HG03342 (cell line): ENCODE results near the gene PTPN22.

Source experiments
- ATAC-seq: cut with Tn5 transposase; IDR thresholded peaks from one replicate; pipeline ENCODE4 v1.9.1; 2021; ENCODE audit warnings: mild to moderate bottlenecking, moderate library complexity; ENCODE audit not compliant: unreplicated experiment

PTPN22 gene

GRCh38 chr1:113804421-113805255, 66.9 kb downstream of the PTPN22 start:
- no peak for ATAC-seq

GRCh38 chr1:113802367-113803007, 69.0 kb downstream of the PTPN22 start:
- no peak for ATAC-seq

GRCh38 chr1:113800487-113800886, 71.0 kb downstream of the PTPN22 start:
- ATAC-seq, result no peak

- ATAC-seq, result no peak
Observed at GRCh38 chr1:113797472-113797871, 74.0 kb downstream of the PTPN22 start.

- no peak for ATAC-seq
Observed at GRCh38 chr1:113793878-113794834, 77.4 kb downstream of the PTPN22 start.

GRCh38 chr1:113792986-113793385, 78.5 kb downstream of the PTPN22 start:
- ATAC-seq, result no peak

GRCh38 chr1:113792471-113792870, 79.0 kb downstream of the PTPN22 start:
- no peak for ATAC-seq

GRCh38 chr1:113788802-113789201, 82.7 kb downstream of the PTPN22 start:
- ATAC-seq, result no peak

GRCh38 chr1:113787663-113788062, 83.8 kb downstream of the PTPN22 start:
- no peak for ATAC-seq

GRCh38 chr1:113786069-113786468, 85.4 kb downstream of the PTPN22 start:
- ATAC-seq, result no peak

GRCh38 chr1:113784104-113784779, 87.3 kb downstream of the PTPN22 start:
- ATAC-seq, result peak; percentile 66

- ATAC-seq, result peak; percentile 69
Observed at GRCh38 chr1:113783254-113784103, 88.0 kb downstream of the PTPN22 start.

GRCh38 chr1:113782406-113782805, 89.1 kb downstream of the PTPN22 start:
- no peak for ATAC-seq

- ATAC-seq, result no peak
Observed at GRCh38 chr1:113780374-113781146, 91.0 kb downstream of the PTPN22 start.

GRCh38 chr1:113779542-113779941, 92.0 kb downstream of the PTPN22 start:
- no peak for ATAC-seq

GRCh38 chr1:113777561-113777960, 94.0 kb downstream of the PTPN22 start:
- ATAC-seq, result no peak

- no peak for ATAC-seq
Observed at GRCh38 chr1:113770031-113770430, 101.5 kb downstream of the PTPN22 start.

- no peak for ATAC-seq
Observed at GRCh38 chr1:113769601-113769970, 101.9 kb downstream of the PTPN22 start.
